Mucosa of gallbladder (tissue), 1 donor: ENCODE results near the gene ACAT1. TPM values are rescaled to one million over a fixed set of nuclear protein-coding genes. Genes with fewer than 3 reads are reported as not detected.
"Not testable (repeated sequence)": the region's sequence is repeated elsewhere in the genome, so short reads cannot be mapped to it uniquely, and the experiment has no call there.

Experiments used
- DNase-seq: peaks from one replicate; pipeline ENCODE4 v3.0.0-alpha.2; 2020; ENCODE audit warnings: low spot score
- total RNA-seq: library from RNA; stranded (reverse); gene quantifications from one replicate; pipeline ENCODE4 v1.2.1, GENCODE V29; 2021
- donor health status: DM: no; HTN: no; CAD: no.

The ACAT1 gene
- total RNA-seq, 1 donor from 2014 or later = 34.3 TPM

- DNase-seq = no peak
Observed at GRCh38 chr11:108144615-108145014, 23.2 kb downstream of the ACAT1 start.

GRCh38 chr11:108147150-108147549 lies 25.8 kb downstream of the ACAT1 start:
- DNase-seq = no peak

- DNase-seq = no peak
Observed at GRCh38 chr11:108148556-108148955, 27.2 kb downstream of the ACAT1 start.

- no peak for DNase-seq
Observed at GRCh38 chr11:108154591-108154990, 33.2 kb downstream of the ACAT1 start.

GRCh38 chr11:108160970-108161566 lies 39.7 kb downstream of the ACAT1 start:
- DNase-seq = no peak

- DNase-seq = not testable (repeated sequence)
Observed at GRCh38 chr11:108162878-108163277, 41.5 kb downstream of the ACAT1 start.

- DNase-seq = no peak
Observed at GRCh38 chr11:108167624-108168023, 46.3 kb downstream of the ACAT1 start.

GRCh38 chr11:108170184-108170583 lies 48.8 kb downstream of the ACAT1 start:
- DNase-seq = no peak

GRCh38 chr11:108177570-108177969 lies 56.2 kb downstream of the ACAT1 start:
- DNase-seq = no peak

GRCh38 chr11:108193725-108194124 lies 72.4 kb downstream of the ACAT1 start:
- DNase-seq = no peak

- DNase-seq = no peak
Observed at GRCh38 chr11:108196901-108197300, 75.5 kb downstream of the ACAT1 start.

Other genes with a start within 250 kb of the ACAT1 start
- 1.6 TPM for gene RAB39A, start 193.1 kb upstream of the ACAT1 start, total RNA-seq
- gene CUL5, start 112.7 kb upstream of the ACAT1 start, total RNA-seq = 36.8 TPM
- gene NPAT, start 101.1 kb downstream of the ACAT1 start, total RNA-seq = 12.5 TPM
- 68.1 TPM for gene ATM, start 101.5 kb downstream of the ACAT1 start, total RNA-seq